A549 (cell line): ENCODE measurements around the gene POTEM.
"Not testable (repeated sequence)": the region's sequence is repeated elsewhere in the genome, so short reads cannot be mapped to it uniquely, and the experiment has no call there.

Experiments used
- CEBPB ChIP-seq, 2 experiments: fragments of >200 bp in 1 of 2; sonication (Bioruptor Twin) in 1 of 2; formaldehyde crosslinking in 1 of 2; IDR thresholded peaks; 2 replicates each; pipeline ENCODE4 v1.6.1; 2012 to 2016
- CTCF ChIP-seq: fragments of >200 bp; sonication (Bioruptor Twin); formaldehyde crosslinking; IDR thresholded peaks from 3 replicates; pipeline ENCODE4 v1.5.1; 2016
- ELK1 ChIP-seq: fragments of 150-350 bp; IDR thresholded peaks from 2 replicates; pipeline ENCODE4 v1.6.1; 2014; ENCODE audit warnings: low read depth, mild to moderate bottlenecking, low read length
- EP300 ChIP-seq, 2 experiments: fragments of >200 bp; sonication (Bioruptor Twin); formaldehyde crosslinking; IDR thresholded peaks; 2 replicates in 1 of 2; 3 replicates in 1 of 2; pipeline ENCODE4 v1.6.1; 2016 to 2017
- JUNB ChIP-seq: fragments of >200 bp; sonication (Bioruptor Twin); formaldehyde crosslinking; IDR thresholded peaks from 2 replicates; pipeline ENCODE4 v1.6.1; 2016
- KDM1A ChIP-seq: fragments of 200-600 bp; sonication (generic); IDR thresholded peaks from 2 replicates; pipeline ENCODE4 v1.6.1; 2016; ENCODE audit warnings: low read depth, mild to moderate bottlenecking
- MYC ChIP-seq: IDR thresholded peaks from 2 replicates; pipeline ENCODE4 v1.6.1; 2012; ENCODE audit warnings: mild to moderate bottlenecking, inconsistent platforms, low read length, improper control_type of control experiment, borderline replicate concordance
- POLR2A ChIP-seq: IDR thresholded peaks from 2 replicates; pipeline ENCODE4 v1.6.1; 2012; ENCODE audit warnings: mild to moderate bottlenecking, low read length
- POLR2AphosphoS2 ChIP-seq: conservative IDR thresholded peaks from 2 replicates; pipeline ENCODE4 v1.6.1; 2012; ENCODE audit warnings: low read length, improper control_type of control experiment, inconsistent platforms
- RCOR1 ChIP-seq: fragments of 150-350 bp; IDR thresholded peaks from 2 replicates; pipeline ENCODE4 v1.6.1; 2014; ENCODE audit warnings: antibody characterized with exemption, low read length, low read depth
- RFX5 ChIP-seq: fragments of 450-650 bp; IDR thresholded peaks from 2 replicates; pipeline ENCODE4 v1.7.1; 2014; ENCODE audit warnings: antibody characterized with exemption, mild to moderate bottlenecking, moderate library complexity
- SMC3 ChIP-seq: fragments of >200 bp; sonication (Bioruptor Twin); formaldehyde crosslinking; IDR thresholded peaks from 3 replicates; pipeline ENCODE4 v1.6.1; 2018; ENCODE audit warnings: inconsistent platforms
- SREBF2 ChIP-seq: fragments of 450-650 bp; IDR thresholded peaks from 2 replicates; pipeline ENCODE4 v1.6.1; 2014; ENCODE audit warnings: mild to moderate bottlenecking, moderate library complexity

- not testable (repeated sequence) for TF ChIP-seq CTCF; JUNB; ELK1; KDM1A; CEBPB (IDR thresholded peaks at IDR 0.05); SREBF2; RFX5; POLR2AphosphoS2; MYC; POLR2A; SMC3; RCOR1; EP300 (IDR thresholded peaks at IDR 0.05)
Measured at GRCh38 chr14:19038060-19038664, 70.9 kb downstream of the POTEM start.
